H9 (cell line): ENCODE measurements around the gene PDE7B. TPM values are rescaled to one million over a fixed set of nuclear protein-coding genes. Genes with fewer than 3 reads are reported as not detected.

Experiments used
- DNase-seq: peaks from one replicate; pipeline ENCODE4 v3.0.0-alpha.2; 2017
- H2AFZ ChIP-seq: one replicate; pipeline ENCODE4 v1.6.1; 2013; ENCODE audit warnings: mild to moderate bottlenecking, low read length, control low read depth, moderate library complexity
- H2AK5ac ChIP-seq: 2 replicates; pipeline ENCODE4 v1.6.1; 2013; ENCODE audit warnings: low read length, control low read depth, mixed read lengths; ENCODE audit not compliant: insufficient read length
- H2BK120ac ChIP-seq: one replicate; pipeline ENCODE4 v1.6.1; 2013; ENCODE audit warnings: low read depth, mild to moderate bottlenecking, low read length, control low read depth, inconsistent platforms; ENCODE audit not compliant: poor library complexity, severe bottlenecking
- H2BK12ac ChIP-seq: 2 replicates; pipeline ENCODE4 v1.6.1; 2013; ENCODE audit warnings: low read length, control low read depth, mixed read lengths, low read depth; ENCODE audit not compliant: insufficient read length
- H2BK15ac ChIP-seq: 2 replicates; pipeline ENCODE4 v1.6.1; 2013; ENCODE audit warnings: low read depth, low read length, control low read depth
- H2BK20ac ChIP-seq: one replicate; pipeline ENCODE4 v1.6.1; 2013; ENCODE audit warnings: low read depth, mild to moderate bottlenecking, low read length, control low read depth, inconsistent platforms; ENCODE audit not compliant: poor library complexity, severe bottlenecking
- H2BK5ac ChIP-seq: 2 replicates; pipeline ENCODE4 v1.6.1; 2013; ENCODE audit warnings: low read length, control low read depth, mixed read lengths; ENCODE audit not compliant: insufficient read length
- H3K14ac ChIP-seq: 2 replicates; pipeline ENCODE4 v1.6.1; 2013; ENCODE audit warnings: low read length, control low read depth; ENCODE audit not compliant: insufficient read depth
- H3K18ac ChIP-seq: 2 replicates; pipeline ENCODE4 v1.6.1; 2013; ENCODE audit warnings: low read depth, mild to moderate bottlenecking, mixed read lengths, low read length, control low read depth; ENCODE audit not compliant: insufficient read length
- H3K23ac ChIP-seq: 2 replicates; pipeline ENCODE4 v1.6.1; 2013; ENCODE audit warnings: low read length, control low read depth, mixed read lengths, low read depth; ENCODE audit not compliant: insufficient read length
- H3K23me2 ChIP-seq: 2 replicates; pipeline ENCODE4 v1.6.1; 2013; ENCODE audit warnings: low read depth, mild to moderate bottlenecking, mixed read lengths, low read length, control low read depth; ENCODE audit not compliant: insufficient read length, poor library complexity, severe bottlenecking
- H3K27ac ChIP-seq: 2 replicates; pipeline ENCODE4 v1.5.1; 2013; ENCODE audit warnings: low read length, control low read depth, mixed read lengths, low read depth; ENCODE audit not compliant: insufficient read length
- H3K27me3 ChIP-seq: 2 replicates; pipeline ENCODE4 v1.6.1; 2013; ENCODE audit warnings: low read length, control low read depth, inconsistent platforms; ENCODE audit not compliant: insufficient read depth
- H3K4ac ChIP-seq: 2 replicates; pipeline ENCODE4 v1.6.1; 2013; ENCODE audit warnings: low read depth, mild to moderate bottlenecking, control low read depth, inconsistent platforms, low read length, moderate library complexity
- H3K4me1 ChIP-seq: 2 replicates; pipeline ENCODE4 v1.6.1; 2013; ENCODE audit warnings: low read length, control low read depth, inconsistent platforms; ENCODE audit not compliant: insufficient read depth
- H3K4me2 ChIP-seq: 2 replicates; pipeline ENCODE4 v1.6.1; 2013; ENCODE audit warnings: low read length, control low read depth, mixed read lengths; ENCODE audit not compliant: insufficient read length, insufficient read depth
- H3K56ac ChIP-seq: 2 replicates; pipeline ENCODE4 v1.6.1; 2013; ENCODE audit warnings: low read depth, mild to moderate bottlenecking, mixed read lengths, low read length, control low read depth; ENCODE audit not compliant: insufficient read length
- H3K79me1 ChIP-seq: 2 replicates; pipeline ENCODE4 v1.6.1; 2013; ENCODE audit warnings: low read depth, mild to moderate bottlenecking, moderate library complexity, low read length, control low read depth, inconsistent platforms; ENCODE audit not compliant: insufficient read depth, poor library complexity, severe bottlenecking
- H3K79me2 ChIP-seq: 2 replicates; pipeline ENCODE4 v1.6.1; 2013; ENCODE audit warnings: low read length, control low read depth, inconsistent platforms; ENCODE audit not compliant: insufficient read depth
- H3K9ac ChIP-seq: 2 replicates; pipeline ENCODE4 v1.6.1; 2013; ENCODE audit warnings: low read length, control low read depth, mixed read lengths; ENCODE audit not compliant: insufficient read length; ENCODE audit errors: extremely low read depth
- H3K9me3 ChIP-seq: one replicate; pipeline ENCODE4 v1.6.1; 2013; ENCODE audit warnings: low read depth, low read length, inconsistent platforms; ENCODE audit not compliant: control insufficient read depth
- H3T11ph ChIP-seq: one replicate; pipeline ENCODE4 v1.6.1; 2013; ENCODE audit warnings: mild to moderate bottlenecking, low read length, control low read depth, inconsistent platforms
- H4K20me1 ChIP-seq: one replicate; pipeline ENCODE4 v1.6.1; 2013; ENCODE audit not compliant: control insufficient read depth, insufficient read length, insufficient read depth
- H4K5ac ChIP-seq: 2 replicates; pipeline ENCODE4 v1.6.1; 2013; ENCODE audit warnings: low read depth, mild to moderate bottlenecking, mixed read lengths, low read length, control low read depth; ENCODE audit not compliant: insufficient read length
- H4K8ac ChIP-seq: replicated peaks from 2 replicates; pipeline ENCODE4 v1.6.1; 2013; ENCODE audit warnings: low read length, control low read depth, mixed read lengths, low read depth; ENCODE audit not compliant: insufficient read length
- H4K91ac ChIP-seq: 2 replicates; pipeline ENCODE4 v1.6.1; 2013; ENCODE audit warnings: low read depth, mild to moderate bottlenecking, moderate library complexity, mixed read lengths, low read length, control low read depth; ENCODE audit not compliant: insufficient read length
- H3K27ac Mint-ChIP-seq, 3 experiments: 2 replicates in 2 of 3; 3 replicates in 1 of 3; pipeline ENCODE4 v1.8.0; 2020 to 2021; ENCODE audit warnings: mixed read lengths in 3 of 3, mild to moderate bottlenecking in 1 of 3, moderate library complexity in 1 of 3
- H3K27me3 Mint-ChIP-seq: 2 replicates; pipeline ENCODE4 v1.8.0; 2021; ENCODE audit warnings: low read depth, mild to moderate bottlenecking, moderate library complexity, mixed read lengths
- H3K36me3 Mint-ChIP-seq, 3 experiments: 2 replicates in 2 of 3; 3 replicates in 1 of 3; pipeline ENCODE4 v1.8.0; 2020 to 2021; ENCODE audit warnings: low read depth in 3 of 3, mixed read lengths in 3 of 3; ENCODE audit not compliant: insufficient read depth in 1 of 3
- H3K4me1 Mint-ChIP-seq, 2 experiments: 2 replicates each; pipeline ENCODE4 v1.8.0; 2020; ENCODE audit warnings: mixed read lengths in 2 of 2
- H3K4me3 Mint-ChIP-seq, 2 experiments: 2 replicates in 1 of 2; 3 replicates in 1 of 2; pipeline ENCODE4 v1.8.0; 2020 to 2021; ENCODE audit warnings: mild to moderate bottlenecking in 2 of 2, mixed read lengths in 2 of 2, moderate library complexity in 1 of 2
- H3K9me3 Mint-ChIP-seq, 2 experiments: 2 replicates in 1 of 2; 3 replicates in 1 of 2; pipeline ENCODE4 v1.8.0; 2020; ENCODE audit warnings: mild to moderate bottlenecking in 2 of 2, mixed read lengths in 2 of 2, moderate library complexity in 1 of 2
- CTCF ChIP-seq: fragments of 200-600 bp; sonication (generic); conservative IDR thresholded peaks from 3 replicates; pipeline ENCODE4 v1.8.0; 2021; ENCODE audit warnings: antibody characterized with exemption, mild to moderate bottlenecking
- WGBS: extraction: QIAGEN DNeasy Blood & Tissue Kit; methylation state at CpG from one replicate; pipeline ENCODE4 v1.1.7; 2013; ENCODE audit warnings: missing lambda C conversion rate, low lambda C conversion rate, mixed read lengths; ENCODE audit not compliant: insufficient read length; ENCODE audit errors: extremely low coverage; 5-methylcytosine and 5-hydroxymethylcytosine counted together
- total RNA-seq: library from RNA; stranded (reverse); gene quantifications from 2 replicates; pipeline ENCODE4 v1.2.1, GENCODE V29; 2021

The PDE7B gene
- total RNA-seq, 1 experiment from 2014 or later: not detected

GRCh38 chr6:135913785-135914184 lies 62.3 kb downstream of the PDE7B start:
- WGBS: no CpG with 5 or more reads among the region's 2 CpGs
- no peaks in the 10 kb centered on the region for H3K27me3 ChIP-seq

More at GRCh38 chr6:135913785-135914184, 62.3 kb downstream of the PDE7B start:
- no peaks in the 10 kb centered on the region for H3K36me3 Mint-ChIP-seq
- no peaks in the 10 kb centered on the region for H3K27me3 Mint-ChIP-seq
- Histone ChIP-seq H3K23me2 (no peaks in the 10 kb centered on the region), H3K4ac (no peak overlapping the region), H3K79me2 (no peaks in the 10 kb centered on the region), H4K20me1 (no peaks in the 10 kb centered on the region), H3K9ac (no peak overlapping the region), H4K8ac (no peak overlapping the region), H3K9me3 (no peaks in the 10 kb centered on the region), H2BK5ac (no peak overlapping the region), H2BK12ac (no peak overlapping the region), H2BK20ac (no peak overlapping the region), H2BK15ac (no peak overlapping the region), H4K91ac (no peak overlapping the region), H2AFZ (no peak overlapping the region), H4K5ac (no peak overlapping the region), H3K56ac (no peak overlapping the region), H3K79me1 (no peaks in the 10 kb centered on the region), H2BK120ac (no peak overlapping the region), H3T11ph (no peak overlapping the region), H3K23ac (no peak overlapping the region), H3K4me2 (no peak overlapping the region), H3K27ac (no peak overlapping the region), H3K18ac (no peak overlapping the region), H3K4me1 (no peaks in the 10 kb centered on the region), H2AK5ac (no peak overlapping the region), H3K14ac (no peak overlapping the region)
- peaks cover 3 to 5% of the 10 kb centered on the region in 2 experiments; a peak in 2 of 4 replicates for H3K4me1 Mint-ChIP-seq
- H3K9me3 Mint-ChIP-seq: no peaks in the 10 kb centered on the region
- DNase-seq: no peak
- no peak overlapping the region for H3K4me3 Mint-ChIP-seq
- TF ChIP-seq CTCF: no peak
- H3K27ac Mint-ChIP-seq: no peak overlapping the region
